GM23338 (cell line): ENCODE data around the gene UGT1A10. TPM values are rescaled to one million over a fixed set of nuclear protein-coding genes. Genes with fewer than 3 reads are reported as not detected.
"Not testable (repeated sequence)": the region's sequence is repeated elsewhere in the genome, so short reads cannot be mapped to it uniquely, and the experiment has no call there.

Source experiments
- ATAC-seq: fragments of 200-7000 bp; cut with Tn5 transposase; 3 replicates; pipeline ENCODE4 v1.9.1; 2020
- DNase-seq: peaks from one replicate; pipeline ENCODE4 v3.0.0-alpha.2; 2015; ENCODE audit warnings: low spot score
- H2AFZ ChIP-seq: fragments of 200-600 bp; sonication (generic); 2 replicates; pipeline ENCODE4 v1.8.0; 2016; ENCODE audit warnings: antibody characterized with exemption, mild to moderate bottlenecking, moderate library complexity
- H3F3A ChIP-seq: fragments of 200-600 bp; sonication (generic); replicated peaks from 2 replicates; pipeline ENCODE4 v1.8.0; 2017; ENCODE audit warnings: antibody characterized with exemption, mixed run types, low read depth
- H3K27ac ChIP-seq: fragments of 200-600 bp; sonication (generic); 2 replicates; pipeline ENCODE4 v1.6.1; 2016; ENCODE audit warnings: low read depth
- H3K27me3 ChIP-seq: fragments of 200-600 bp; sonication (generic); 2 replicates; pipeline ENCODE4 v1.8.0; 2016; ENCODE audit warnings: mild to moderate bottlenecking, mixed run types, moderate library complexity; ENCODE audit not compliant: insufficient read depth
- H3K36me3 ChIP-seq: fragments of 200-600 bp; sonication (generic); 2 replicates; pipeline ENCODE4 v1.8.0; 2016; ENCODE audit warnings: mild to moderate bottlenecking; ENCODE audit not compliant: insufficient read depth
- H3K4me1 ChIP-seq: fragments of 200-600 bp; sonication (generic); 2 replicates; pipeline ENCODE4 v1.8.0; 2016; ENCODE audit warnings: mild to moderate bottlenecking, moderate library complexity; ENCODE audit not compliant: insufficient read depth
- H3K4me2 ChIP-seq: fragments of 200-600 bp; sonication (generic); 2 replicates; pipeline ENCODE4 v1.7.1; 2017; ENCODE audit warnings: mixed run types
- H3K4me3 ChIP-seq: fragments of 200-600 bp; sonication (generic); 2 replicates; pipeline ENCODE4 v1.6.1; 2016; ENCODE audit warnings: mixed run types
- H3K79me2 ChIP-seq: fragments of 200-600 bp; sonication (generic); replicated peaks from 2 replicates; pipeline ENCODE4 v1.8.0; 2017; ENCODE audit warnings: mild to moderate bottlenecking; ENCODE audit not compliant: insufficient read depth
- H3K9me2 ChIP-seq: fragments of 200-600 bp; sonication (generic); 2 replicates; pipeline ENCODE4 v1.8.0; 2017; ENCODE audit not compliant: insufficient read depth
- H4K20me1 ChIP-seq: fragments of 200-600 bp; sonication (generic); replicated peaks from 2 replicates; pipeline ENCODE4 v1.8.0; 2017; ENCODE audit warnings: mild to moderate bottlenecking; ENCODE audit not compliant: insufficient read depth
- H3K27ac Mint-ChIP-seq: 2 replicates; pipeline ENCODE4 v1.8.0; 2020; ENCODE audit warnings: inconsistent platforms, mild to moderate bottlenecking, moderate library complexity, mixed read lengths
- H3K27me3 Mint-ChIP-seq: 3 replicates; pipeline ENCODE4 v1.8.0; 2022; ENCODE audit warnings: low read depth, mild to moderate bottlenecking, moderate library complexity, mixed read lengths, inconsistent platforms; ENCODE audit not compliant: insufficient read depth, poor library complexity
- H3K36me3 Mint-ChIP-seq: 3 replicates; pipeline ENCODE4 v1.8.0; 2021; ENCODE audit warnings: low read depth, mild to moderate bottlenecking, inconsistent platforms, moderate library complexity, mixed read lengths
- H3K4me1 Mint-ChIP-seq: 3 replicates; pipeline ENCODE4 v1.8.0; 2020; ENCODE audit warnings: mild to moderate bottlenecking, inconsistent platforms, mixed read lengths
- H3K4me3 Mint-ChIP-seq: 3 replicates; pipeline ENCODE4 v1.8.0; 2021; ENCODE audit warnings: moderate library complexity, mild to moderate bottlenecking, inconsistent platforms, mixed read lengths
- H3K9me3 Mint-ChIP-seq: 3 replicates; pipeline ENCODE4 v1.8.0; 2020; ENCODE audit warnings: moderate library complexity, mild to moderate bottlenecking, inconsistent platforms, mixed read lengths
- CTCF ChIP-seq, 2 experiments: fragments of 200-600 bp in 1 of 2; sonication (generic) in 1 of 2; conservative IDR thresholded peaks; 2 replicates each; pipeline versions ENCODE4 v1.5.1 to v1.6.1; 2016 to 2017; ENCODE audit warnings: antibody characterized with exemption in 2 of 2, low read depth in 2 of 2, mild to moderate bottlenecking in 2 of 2, moderate library complexity in 1 of 2
- EZH2phosphoT487 ChIP-seq: fragments of 200-600 bp; sonication (generic); IDR thresholded peaks from one replicate; pipeline ENCODE4 v1.8.1; 2018; ENCODE audit warnings: antibody characterized with exemption; ENCODE audit not compliant: unreplicated experiment
- JUNB ChIP-seq: IDR thresholded peaks from one replicate; pipeline ENCODE4 v1.6.1; 2016; ENCODE audit warnings: antibody characterized with exemption; ENCODE audit not compliant: unreplicated experiment
- NANOG ChIP-seq: IDR thresholded peaks from 2 replicates; pipeline ENCODE4 v1.6.1; 2016; ENCODE audit warnings: antibody characterized with exemption, borderline replicate concordance
- POLR2AphosphoS5 ChIP-seq: IDR thresholded peaks from 2 replicates; pipeline ENCODE4 v1.6.1; 2016; ENCODE audit warnings: antibody characterized with exemption, low read depth
- ZNF114 ChIP-seq: fragments of 250-450 bp; sonication (Bioruptor Pico); IDR thresholded peaks from 2 replicates; pipeline ENCODE4 v1.5.0; 2020; ENCODE audit warnings: mild to moderate bottlenecking, moderate library complexity
- polyA plus RNA-seq: library from polyadenylated mRNA; unstranded; fragments of >200 nt; fragmentation: Nextera tagmentation; extraction: Ambion mirVana; gene quantifications from 2 replicates; pipeline ENCODE4 v1.2.1, GENCODE V29; 2016
- total RNA-seq: library from RNA; depleted of rRNA; stranded (reverse); fragments of >200 nt; shearing (Covaris generic); gene quantifications from 2 replicates; pipeline ENCODE4 v1.2.3, GENCODE V29; 2014
- TF ChIP-seq, protein P1 (sequence below): IDR thresholded peaks from one replicate; pipeline ENCODE4 v1.6.1; 2018; ENCODE audit warnings: antibody characterized with exemption; ENCODE audit not compliant: unreplicated experiment
- TF ChIP-seq, protein P2 (sequence below): IDR thresholded peaks from 2 replicates; pipeline ENCODE4 v1.6.1; 2016; ENCODE audit warnings: antibody characterized with exemption

Gene UGT1A10
- total and polyA plus RNA-seq, 2 experiments from 2014 or later: not detected

GRCh38 chr2:233643128-233643527, 6.9 kb downstream of the UGT1A10 start:
- Mint-ChIP-seq H3K27ac (no peak overlapping the region), H3K9me3 (peaks cover 37% of the 10 kb centered on the region)
- ATAC-seq: peak; percentile 97

GRCh38 chr2:233646033-233646432, 9.8 kb downstream of the UGT1A10 start:
- H3K4me1 ChIP-seq, H4K20me1 ChIP-seq, H3K36me3 ChIP-seq, H3K4me1 Mint-ChIP-seq, H3K4me2 ChIP-seq, H3K79me2 ChIP-seq, H3F3A ChIP-seq, H2AFZ ChIP-seq, ATAC-seq, H3K27me3 ChIP-seq, H3K4me3 ChIP-seq, H3K27ac ChIP-seq, H3K27ac Mint-ChIP-seq, H3K27me3 Mint-ChIP-seq, DNase-seq, H3K4me3 Mint-ChIP-seq, H3K9me2 ChIP-seq: not testable (repeated sequence)
- Mint-ChIP-seq H3K9me3 (peaks cover 41% of the 10 kb centered on the region), H3K36me3 (peaks cover 22% of the 10 kb centered on the region)

More at GRCh38 chr2:233643128-233643527, 6.9 kb downstream of the UGT1A10 start:
- H3K36me3 Mint-ChIP-seq: peaks cover 22% of the 10 kb centered on the region
- TF ChIP-seq, protein P1, sequence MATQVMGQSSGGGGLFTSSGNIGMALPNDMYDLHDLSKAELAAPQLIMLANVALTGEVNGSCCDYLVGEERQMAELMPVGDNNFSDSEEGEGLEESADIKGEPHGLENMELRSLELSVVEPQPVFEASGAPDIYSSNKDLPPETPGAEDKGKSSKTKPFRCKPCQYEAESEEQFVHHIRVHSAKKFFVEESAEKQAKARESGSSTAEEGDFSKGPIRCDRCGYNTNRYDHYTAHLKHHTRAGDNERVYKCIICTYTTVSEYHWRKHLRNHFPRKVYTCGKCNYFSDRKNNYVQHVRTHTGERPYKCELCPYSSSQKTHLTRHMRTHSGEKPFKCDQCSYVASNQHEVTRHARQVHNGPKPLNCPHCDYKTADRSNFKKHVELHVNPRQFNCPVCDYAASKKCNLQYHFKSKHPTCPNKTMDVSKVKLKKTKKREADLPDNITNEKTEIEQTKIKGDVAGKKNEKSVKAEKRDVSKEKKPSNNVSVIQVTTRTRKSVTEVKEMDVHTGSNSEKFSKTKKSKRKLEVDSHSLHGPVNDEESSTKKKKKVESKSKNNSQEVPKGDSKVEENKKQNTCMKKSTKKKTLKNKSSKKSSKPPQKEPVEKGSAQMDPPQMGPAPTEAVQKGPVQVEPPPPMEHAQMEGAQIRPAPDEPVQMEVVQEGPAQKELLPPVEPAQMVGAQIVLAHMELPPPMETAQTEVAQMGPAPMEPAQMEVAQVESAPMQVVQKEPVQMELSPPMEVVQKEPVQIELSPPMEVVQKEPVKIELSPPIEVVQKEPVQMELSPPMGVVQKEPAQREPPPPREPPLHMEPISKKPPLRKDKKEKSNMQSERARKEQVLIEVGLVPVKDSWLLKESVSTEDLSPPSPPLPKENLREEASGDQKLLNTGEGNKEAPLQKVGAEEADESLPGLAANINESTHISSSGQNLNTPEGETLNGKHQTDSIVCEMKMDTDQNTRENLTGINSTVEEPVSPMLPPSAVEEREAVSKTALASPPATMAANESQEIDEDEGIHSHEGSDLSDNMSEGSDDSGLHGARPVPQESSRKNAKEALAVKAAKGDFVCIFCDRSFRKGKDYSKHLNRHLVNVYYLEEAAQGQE: no peak
- TF ChIP-seq CTCF (conservative IDR thresholded peaks at IDR 0.05; ENCODE audit: low read depth in 2 of 2): peak; percentile 41 to 52
- no peaks in the 10 kb centered on the region for H3K4me1 Mint-ChIP-seq
- no peaks in the 10 kb centered on the region for H3K36me3 ChIP-seq
- no peak overlapping the region for H2AFZ ChIP-seq
- no peaks in the 10 kb centered on the region for H3K27me3 ChIP-seq
- no peaks in the 10 kb centered on the region for H3K27me3 Mint-ChIP-seq
- peak; percentile 71 for DNase-seq
- no peaks in the 10 kb centered on the region for H3K79me2 ChIP-seq
- H4K20me1 ChIP-seq: no peaks in the 10 kb centered on the region
- no peaks in the 10 kb centered on the region for H3F3A ChIP-seq
- no peaks in the 10 kb centered on the region for H3K4me1 ChIP-seq
- no peak overlapping the region for H3K4me2 ChIP-seq
- no peaks in the 10 kb centered on the region; the same call in 1 of the 2 replicates for H3K9me2 ChIP-seq
- H3K4me3 Mint-ChIP-seq: no peak overlapping the region
- no peak overlapping the region for H3K27ac ChIP-seq
- no peak overlapping the region for H3K4me3 ChIP-seq

- Histone ChIP-seq H3K79me2 (no peaks in the 10 kb centered on the region), H3K27me3 (no peaks in the 10 kb centered on the region), H2AFZ (no peak overlapping the region), H3F3A (no peaks in the 10 kb centered on the region), H3K4me3 (no peak overlapping the region), H4K20me1 (no peaks in the 10 kb centered on the region), H3K4me2 (no peak overlapping the region), H3K9me2 (no peaks in the 10 kb centered on the region), H3K4me1 (no peaks in the 10 kb centered on the region), H3K27ac (no peak overlapping the region), H3K36me3 (no peaks in the 10 kb centered on the region)
- Mint-ChIP-seq H3K4me1 (no peaks in the 10 kb centered on the region), H3K27ac (no peak overlapping the region), H3K4me3 (no peak overlapping the region), H3K36me3 (peaks cover 15% of the 10 kb centered on the region; the same call in 2 of the 3 replicates), H3K9me3 (peaks cover 25% of the 10 kb centered on the region), H3K27me3 (no peaks in the 10 kb centered on the region)
- DNase-seq (no peak), ATAC-seq (no peak)
- TF ChIP-seq EZH2phosphoT487: no peak
- no peak for TF ChIP-seq NANOG
- no peak for TF ChIP-seq ZNF114
- TF ChIP-seq POLR2AphosphoS5: no peak
- TF ChIP-seq, protein P2, sequence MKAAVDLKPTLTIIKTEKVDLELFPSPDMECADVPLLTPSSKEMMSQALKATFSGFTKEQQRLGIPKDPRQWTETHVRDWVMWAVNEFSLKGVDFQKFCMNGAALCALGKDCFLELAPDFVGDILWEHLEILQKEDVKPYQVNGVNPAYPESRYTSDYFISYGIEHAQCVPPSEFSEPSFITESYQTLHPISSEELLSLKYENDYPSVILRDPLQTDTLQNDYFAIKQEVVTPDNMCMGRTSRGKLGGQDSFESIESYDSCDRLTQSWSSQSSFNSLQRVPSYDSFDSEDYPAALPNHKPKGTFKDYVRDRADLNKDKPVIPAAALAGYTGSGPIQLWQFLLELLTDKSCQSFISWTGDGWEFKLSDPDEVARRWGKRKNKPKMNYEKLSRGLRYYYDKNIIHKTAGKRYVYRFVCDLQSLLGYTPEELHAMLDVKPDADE: no peak
- TF ChIP-seq JUNB: no peak
- TF ChIP-seq CTCF (conservative IDR thresholded peaks at IDR 0.05; ENCODE audit: low read depth in 2 of 2): no peak
Measured at GRCh38 chr2:233650981-233651380, 14.7 kb downstream of the UGT1A10 start.
